Measurements from ENCODE around the gene POLD4. TPM values are rescaled to one million over a fixed set of nuclear protein-coding genes. Genes with fewer than 3 reads are reported as not detected.

The POLD4 gene
- total and polyA plus RNA-seq, 2 of the 13 experiments (the other 11 are each of a cell fraction or from before 2014, with no cell fraction given), result 10.5 to 27.4 TPM

GRCh38 chr11:67303132-67303834, 50.1 kb downstream of the POLD4 start, which contains the start of gene SSH3 (continued):
- TF ChIP-seq ZNF18 (CRISPR knock-in tag; IDR thresholded peaks at IDR 0.05; ENCODE audit: insufficient replicate concordance), result peak; percentile 6
- TF ChIP-seq PHF8 (CRISPR knock-in tag; IDR thresholded peaks at IDR 0.05), result peak; percentile 70
- 0 out of 2 replicates have a peak, but pooled peaks have one; percentile 4 for TF ChIP-seq TOPORS (CRISPR knock-in tag; IDR thresholded peaks at IDR 0.05)
- TF ChIP-seq SCMH1 (CRISPR knock-in tag; IDR thresholded peaks at IDR 0.05; ENCODE audit: borderline replicate concordance), result no peak
- no peak for TF ChIP-seq MATR3 (CRISPR knock-in tag; IDR thresholded peaks at IDR 0.05)
- peak; percentile 5 for TF ChIP-seq ZNF883 (CRISPR knock-in tag; IDR thresholded peaks at IDR 0.05; ENCODE audit: not compliant biosample characterization)
- no peak for TF ChIP-seq RNF2 (conservative IDR thresholded peaks at IDR 0.05; ENCODE audit: low read depth)
- TF ChIP-seq KAT7 (CRISPR knock-in tag; IDR thresholded peaks at IDR 0.05; ENCODE audit: borderline replicate concordance), result no peak
- TF ChIP-seq HNRNPLL (IDR thresholded peaks at IDR 0.05; ENCODE audit: low read depth, low read length, poor library complexity, severe bottlenecking), result peak; percentile 20
- no peak for TF ChIP-seq ZBTB40 (IDR thresholded peaks at IDR 0.05)
- no peak for TF ChIP-seq ZBTB40 (CRISPR knock-in tag; IDR thresholded peaks at IDR 0.05)
- TF ChIP-seq NR2C2 (CRISPR knock-in tag; IDR thresholded peaks at IDR 0.05; ENCODE audit: borderline replicate concordance), result 0 out of 2 replicates have a peak, but pooled peaks have one; percentile 35
- peak; percentile 13; the same call in 1 of the 2 replicates for TF ChIP-seq ZSCAN20 (CRISPR knock-in tag; IDR thresholded peaks at IDR 0.05; ENCODE audit: borderline replicate concordance)
- TF ChIP-seq AKAP8 (CRISPR knock-in tag; IDR thresholded peaks at IDR 0.05), result peak; percentile 64
- peak; percentile 65 for TF ChIP-seq YEATS4 (CRISPR knock-in tag; IDR thresholded peaks at IDR 0.05; ENCODE audit: borderline replicate concordance)
- no peak for TF ChIP-seq SNAI1 (CRISPR knock-in tag; IDR thresholded peaks at IDR 0.05; ENCODE audit: borderline replicate concordance)
- no peak for TF ChIP-seq FOXC1 (CRISPR knock-in tag; IDR thresholded peaks at IDR 0.05; ENCODE audit: borderline replicate concordance)
- TF ChIP-seq ZFY (CRISPR knock-in tag; IDR thresholded peaks at IDR 0.05), result peak; percentile 83
- TF ChIP-seq ZNF251 (CRISPR knock-in tag; IDR thresholded peaks at IDR 0.05), result no peak
- TF ChIP-seq MYNN (CRISPR knock-in tag; IDR thresholded peaks at IDR 0.05; ENCODE audit: low read depth), result no peak
